ENCODE results near the gene MATN4.

- TF ChIP-seq CTCF (conservative IDR thresholded peaks at IDR 0.05; ENCODE audit: low read depth in 2 of 2) (no peak), CREB1 (CRISPR knock-in tag; IDR thresholded peaks at IDR 0.05; ENCODE audit: low read depth) (no peak), EZH2phosphoT487 (IDR thresholded peaks at IDR 0.05; ENCODE audit: unreplicated experiment) (no peak), EZH2 (IDR thresholded peaks at IDR 0.05; ENCODE audit: low read depth, unreplicated experiment) (no peak), POLR2AphosphoS5 (IDR thresholded peaks at IDR 0.05; ENCODE audit: low read depth) (no peak), REST (IDR thresholded peaks at IDR 0.05; ENCODE audit: unreplicated experiment) (no peak), ZNF114 (CRISPR knock-in tag; IDR thresholded peaks at IDR 0.05) (no peak), JUNB (IDR thresholded peaks at IDR 0.05; ENCODE audit: unreplicated experiment) (no peak), STAT1 (IDR thresholded peaks at IDR 0.05; ENCODE audit: unreplicated experiment) (no peak), NANOG (IDR thresholded peaks at IDR 0.05; ENCODE audit: borderline replicate concordance) (no peak), ZNF462 (CRISPR knock-in tag; IDR thresholded peaks at IDR 0.05) (no peak), ETS1 (IDR thresholded peaks at IDR 0.05) (no peak)
Observed at GRCh38 chr20:45317826-45318225, 9.7 kb upstream of the MATN4 start.

All from GM23338 (cell line).